NK-92 (cell line): Measurements from ENCODE around the gene HOOK2.
"Not testable (repeated sequence)": the region's sequence is repeated elsewhere in the genome, so short reads cannot be mapped to it uniquely, and the experiment has no call there.

Experiments
- DNase-seq: peaks from one replicate; lab custom pipeline; 2025; ENCODE audit not compliant: unreplicated experiment; lab: John Stamatoyannopoulos, UW

The HOOK2 gene

DNA sequence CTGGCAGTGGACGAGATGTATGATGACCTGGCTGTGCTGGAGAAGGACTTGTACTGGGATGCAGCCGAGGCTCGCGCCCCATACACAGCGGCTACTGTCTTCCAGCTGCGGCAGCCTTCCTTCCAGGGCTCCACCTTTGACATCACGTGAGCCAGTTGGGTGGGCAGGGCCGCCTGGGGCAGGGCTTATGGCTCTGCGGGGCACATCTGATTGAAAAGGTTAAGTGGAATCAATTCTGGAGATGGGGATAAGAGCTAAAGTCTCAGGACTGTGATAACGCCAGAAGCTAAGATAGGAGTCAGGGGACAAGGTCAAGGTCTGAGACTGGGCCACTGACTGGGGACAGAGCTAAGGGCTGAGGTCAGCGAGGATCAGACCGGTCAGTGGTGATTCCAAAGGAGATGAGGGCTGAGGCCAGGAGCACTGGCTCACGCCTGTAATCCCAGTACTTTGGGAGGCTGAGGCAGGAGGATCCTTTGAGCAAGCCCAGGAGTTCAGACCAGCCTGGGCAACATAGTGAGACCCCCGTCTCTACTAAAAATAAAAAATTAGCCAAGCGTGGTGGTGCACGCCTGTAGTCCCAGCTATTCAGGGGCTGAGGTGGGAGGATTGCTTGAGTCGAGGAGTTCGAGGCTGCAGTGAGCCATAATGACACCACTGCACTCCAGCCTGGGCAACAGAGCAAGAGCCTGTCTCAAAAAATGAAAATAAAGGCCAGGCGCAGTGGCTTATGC, 19.0 kb downstream of the HOOK2 start:
- DNase-seq = no peak

DNA sequence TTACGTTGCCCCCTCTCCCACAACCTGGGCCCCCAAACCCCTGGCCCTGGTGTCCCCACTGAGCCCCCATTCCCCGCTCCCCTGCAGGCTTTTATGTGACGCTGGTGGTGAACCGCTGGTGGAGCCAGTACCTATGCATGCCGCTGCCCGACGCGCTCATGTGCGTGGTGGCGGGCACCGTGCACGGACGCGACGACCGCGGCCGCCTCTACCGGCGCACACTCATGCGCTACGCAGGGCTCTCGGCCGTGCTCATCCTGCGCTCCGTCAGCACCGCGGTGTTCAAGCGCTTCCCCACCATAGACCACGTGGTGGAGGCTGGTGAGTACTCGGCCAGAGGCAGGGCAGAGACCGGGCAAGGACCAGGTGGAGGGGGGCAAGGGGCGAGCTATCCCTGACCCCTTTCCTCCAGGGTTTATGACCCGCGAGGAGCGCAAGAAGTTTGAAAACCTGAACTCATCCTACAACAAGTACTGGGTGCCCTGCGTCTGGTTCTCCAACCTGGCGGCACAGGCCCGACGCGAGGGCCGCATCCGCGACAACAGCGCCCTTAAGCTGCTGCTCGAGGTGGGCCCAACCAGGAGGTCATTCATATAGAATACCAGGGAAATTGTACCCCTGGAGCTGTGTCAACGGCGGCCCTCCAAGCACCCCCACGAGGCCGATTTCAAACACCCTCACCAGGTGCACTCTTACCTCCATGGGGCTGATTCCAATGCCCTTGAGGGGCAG, 20.7 kb downstream of the HOOK2 start:
- no peak for DNase-seq

- DNase-seq = no peak
These were observed 23.1 kb downstream of the HOOK2 start for GRCh38 chr19:12752056-12752781.

DNA sequence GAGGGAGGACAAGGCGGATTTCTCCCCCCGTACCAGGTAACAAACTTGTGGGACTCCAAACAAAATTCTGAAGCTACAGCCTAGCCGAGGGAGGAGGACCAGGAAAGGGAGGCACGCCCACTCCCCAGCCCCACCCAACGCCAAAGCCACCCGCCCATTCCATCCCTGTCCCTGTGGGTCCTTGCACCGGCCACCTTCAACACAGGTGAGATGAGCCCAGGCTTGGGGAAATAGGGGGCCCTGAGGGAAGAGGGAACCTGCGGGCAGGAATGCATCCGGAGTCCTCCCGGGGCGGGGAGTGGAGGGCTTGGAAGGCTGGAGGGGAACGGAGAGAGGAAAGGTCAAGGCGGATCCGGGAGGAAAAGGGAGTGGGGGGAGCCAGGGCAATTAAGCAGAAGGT, 23.7 kb downstream of the HOOK2 start, which contains the start of gene BEST2:
BEST2 (plus strand) TSS at position 157 of the 400 bp plus-strand sequence. CDS start 802 bp downstream, outside the sequence.
- DNase-seq = no peak

GRCh38 chr19:12750851-12751250, 24.5 kb downstream of the HOOK2 start:
- DNase-seq = no peak

- no peak for DNase-seq
These were observed 25.3 kb downstream of the HOOK2 start for GRCh38 chr19:12749938-12750521.

DNA sequence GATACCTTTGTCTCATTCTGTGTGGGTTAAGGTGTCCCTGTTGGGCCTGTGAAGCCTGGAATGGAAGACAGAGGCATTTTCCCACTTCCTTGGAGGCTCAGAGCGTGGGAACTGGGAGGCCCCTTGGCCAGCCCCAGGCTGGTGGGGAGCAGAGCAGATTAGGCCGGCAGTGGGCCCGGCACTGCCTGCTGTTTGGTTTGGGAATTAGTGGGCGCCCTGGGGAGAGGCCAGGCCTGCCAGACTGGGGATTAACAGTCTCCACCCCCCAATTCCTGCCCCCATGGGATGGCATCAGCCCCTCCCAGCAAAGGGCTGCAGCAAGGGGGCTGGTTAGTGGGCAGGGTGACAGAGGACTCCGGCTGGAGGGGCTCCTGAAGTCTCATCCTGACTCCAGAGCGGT, 26.9 kb downstream of the HOOK2 start:
- no peak for DNase-seq

- no peak for DNase-seq
These were observed 30.0 kb downstream of the HOOK2 start for GRCh38 chr19:12745166-12745897.

- DNase-seq = no peak
These were observed 37.5 kb downstream of the HOOK2 start for GRCh38 chr19:12737835-12738351.

DNA sequence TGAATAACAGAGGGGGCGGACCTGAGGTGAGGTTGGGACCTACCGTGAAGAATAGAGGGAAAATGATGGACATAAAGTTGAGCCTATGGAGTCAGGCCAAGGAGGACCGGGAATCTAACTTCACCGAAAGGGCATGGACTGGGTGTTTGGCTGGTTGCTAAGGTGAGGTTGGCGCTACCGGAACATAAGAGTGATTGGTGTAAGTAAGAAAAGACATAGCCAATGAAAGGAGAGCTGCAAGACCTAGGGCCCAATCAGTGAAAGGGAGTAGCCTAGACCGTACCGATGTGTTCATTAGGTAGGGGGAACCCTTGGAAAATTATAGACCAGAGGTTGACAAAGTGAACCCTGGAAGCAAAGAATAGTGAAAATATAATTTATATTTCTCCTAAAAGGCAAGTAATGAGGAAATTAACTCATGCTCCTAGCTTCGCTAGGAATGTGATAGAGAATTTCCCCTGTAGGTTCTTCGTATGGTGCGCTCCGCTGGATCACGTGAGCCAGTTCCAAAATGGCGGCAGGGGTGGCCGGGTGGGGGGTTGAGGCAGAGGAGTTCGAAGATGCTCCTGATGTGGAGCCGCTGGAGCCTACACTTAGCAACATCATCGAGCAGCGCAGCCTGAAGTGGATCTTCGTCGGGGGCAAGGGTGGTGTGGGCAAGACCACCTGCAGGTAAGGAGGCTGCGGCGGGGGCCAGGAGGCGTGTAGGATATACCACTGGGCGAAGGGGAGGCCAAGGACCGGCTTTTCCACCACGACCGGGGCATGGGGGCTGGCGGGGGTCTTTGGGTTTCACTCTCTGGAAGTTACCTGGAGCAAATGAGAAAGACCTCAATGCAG, 38.1 kb downstream of the HOOK2 start, which contains the start of gene GET3:
GET3 (plus strand) TSS at position 503 of the 840 bp plus-strand sequence; CDS start at position 512, 9 bp downstream.
- DNase-seq = no peak

DNA sequence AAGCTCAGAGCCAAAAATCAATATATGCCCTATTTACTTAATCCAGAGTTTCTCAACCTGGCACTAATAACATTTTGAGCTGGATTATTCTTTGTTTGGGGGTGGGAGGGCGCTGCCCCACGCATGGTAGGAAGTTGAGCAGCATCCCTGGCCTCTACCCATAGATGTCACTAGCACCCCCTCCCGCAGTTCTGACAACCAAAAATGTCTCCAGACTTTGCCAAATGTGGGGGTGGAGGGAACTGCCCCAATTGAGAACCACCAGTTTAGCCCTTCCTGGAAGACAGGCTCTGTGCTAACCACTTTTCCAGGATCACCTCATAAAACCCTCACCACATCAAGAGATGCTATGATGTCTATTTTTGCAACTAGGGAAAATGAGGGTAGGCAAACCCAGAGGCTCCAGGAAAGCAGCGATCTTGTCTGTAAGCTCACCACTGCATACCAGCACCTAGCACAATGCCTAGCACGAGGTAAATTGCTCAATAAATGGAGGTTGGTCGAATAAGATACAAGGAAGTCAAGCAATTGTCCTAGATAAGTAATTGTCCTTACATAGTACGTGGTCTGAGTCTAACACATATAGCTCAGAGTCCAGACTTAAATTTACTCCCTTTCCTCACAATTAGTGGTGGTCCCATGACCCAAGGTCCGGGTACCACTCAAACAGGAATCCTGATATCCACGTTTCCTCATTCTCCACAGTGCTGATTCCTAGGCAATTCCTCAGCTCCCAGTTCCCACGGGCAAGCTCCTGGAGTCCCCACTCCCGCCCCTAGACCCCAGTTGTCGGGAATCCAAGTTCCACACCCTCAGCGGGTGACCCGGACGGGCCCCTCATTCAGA, 41.8 kb downstream of the HOOK2 start:
- no peak for DNase-seq

DNA sequence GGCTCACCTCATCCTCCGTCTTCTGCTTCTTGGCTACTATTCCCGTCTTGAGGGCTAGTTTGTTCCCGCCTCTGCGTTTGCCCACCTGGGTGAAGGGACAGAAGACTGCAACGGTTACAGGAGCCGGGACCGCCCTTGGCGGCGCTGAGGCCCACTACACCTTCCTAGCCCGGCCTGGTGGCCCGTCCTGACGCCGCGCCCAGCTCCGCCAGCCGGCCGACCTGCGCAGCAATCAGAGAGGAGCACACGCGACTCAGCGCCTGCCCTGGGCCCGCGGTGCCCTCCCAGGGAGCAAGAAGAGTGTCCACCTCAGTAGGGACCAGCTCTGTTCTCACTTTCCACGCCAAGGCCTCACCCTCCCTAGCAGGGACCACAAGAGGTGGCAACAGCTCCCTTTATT, 44.0 kb downstream of the HOOK2 start:
- DNase-seq = no peak

- DNase-seq = no peak
These were observed 45.3 kb downstream of the HOOK2 start for GRCh38 chr19:12730064-12730463.

DNA sequence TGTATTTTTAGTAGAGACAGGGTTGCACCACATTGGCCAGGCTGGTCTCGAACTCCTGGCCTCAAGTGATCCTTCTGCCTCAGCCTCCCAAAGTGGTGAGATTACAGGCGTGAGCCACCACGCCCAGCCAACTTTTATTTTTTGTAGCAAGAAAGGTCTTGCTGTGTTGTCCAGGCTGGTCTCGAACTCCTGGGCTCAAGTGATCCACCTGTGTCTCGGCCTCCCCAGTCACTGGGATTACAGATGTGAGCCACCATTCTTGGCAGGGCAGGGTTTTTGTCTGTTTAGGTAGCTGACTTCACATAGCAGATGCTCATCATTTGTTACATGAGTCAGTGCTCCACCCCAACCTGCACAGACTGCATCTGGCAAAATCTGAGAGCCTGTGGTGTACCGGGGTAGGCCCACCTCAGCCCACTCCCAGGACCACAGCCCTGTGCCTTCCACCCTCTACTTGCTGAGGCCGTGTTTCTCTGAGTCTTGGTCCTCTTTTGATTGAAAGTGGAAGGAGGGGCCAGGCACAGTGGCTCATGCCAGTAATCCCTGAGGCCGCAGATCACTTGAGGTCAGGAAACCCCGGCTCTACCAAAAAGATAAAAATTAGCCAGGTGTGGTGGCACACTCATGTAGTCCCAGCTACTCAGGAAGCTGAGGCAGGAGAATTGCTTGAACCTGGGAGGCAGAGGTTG, 47.5 kb downstream of the HOOK2 start:
- no peak for DNase-seq

DNA sequence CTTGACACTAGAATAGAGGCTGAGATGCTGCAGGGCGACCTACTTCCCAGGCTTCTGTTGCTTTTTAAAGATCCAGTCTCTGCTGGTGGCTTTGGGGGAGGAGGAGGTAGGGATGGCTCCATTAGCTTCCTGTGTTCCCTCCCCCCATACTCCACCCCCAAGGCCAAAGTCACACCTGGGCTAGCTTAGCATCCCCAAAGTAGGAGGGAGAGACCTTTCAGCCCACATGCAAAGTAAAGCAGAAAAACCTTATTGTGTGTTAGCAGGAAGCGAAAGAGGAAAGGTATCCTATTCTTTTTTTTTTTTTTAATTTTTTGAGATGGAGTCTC, 48.4 kb downstream of the HOOK2 start:
- no peak for DNase-seq

GRCh38 chr19:12725612-12726011, 49.7 kb downstream of the HOOK2 start:
- DNase-seq = not testable (repeated sequence)

DNA sequence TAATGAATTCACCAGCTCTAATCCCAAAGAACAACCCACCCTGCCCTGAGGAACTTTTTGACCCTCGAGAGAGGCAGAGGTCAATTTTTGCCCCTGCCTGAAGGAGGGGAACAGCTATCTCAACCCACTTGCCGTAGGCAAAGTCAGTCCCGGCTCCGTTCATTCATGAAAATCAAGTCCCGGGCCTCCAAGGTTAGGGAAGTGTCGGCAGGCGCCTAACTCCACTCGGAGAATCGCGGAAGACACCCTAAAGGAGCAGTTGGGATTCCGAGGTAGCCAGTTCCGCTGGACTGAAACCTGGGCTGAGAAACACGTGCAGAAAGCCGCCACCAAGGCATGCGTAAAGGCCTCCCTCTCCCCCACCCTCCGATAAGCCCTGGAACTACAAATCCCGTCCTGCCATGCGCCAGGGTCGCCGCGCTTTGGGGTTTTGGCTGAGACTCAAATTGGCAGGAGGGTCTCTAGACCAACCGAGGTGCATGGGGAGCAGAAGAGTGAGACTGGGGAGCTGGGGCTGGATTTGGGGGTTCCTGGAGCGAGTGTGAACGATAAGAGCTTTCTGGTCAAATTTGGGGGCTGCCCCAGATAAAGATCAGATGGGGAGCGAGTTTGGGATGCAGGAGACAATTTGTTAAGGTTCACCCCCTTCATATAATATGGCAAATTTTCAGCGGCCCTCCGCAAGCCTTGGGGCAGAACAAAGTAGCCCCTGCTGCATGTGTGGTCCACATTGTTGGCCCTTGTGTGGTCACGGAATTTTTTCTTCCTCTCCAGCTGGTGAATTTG, 51.5 kb downstream of the HOOK2 start, which contains the start of gene TNPO2:
TNPO2 (minus strand) TSS at position 292 of the 786 bp plus-strand sequence. CDS start 2,955 bp downstream, outside the sequence.
- DNase-seq = no peak
